ENCODE measurements around the gene TRERF1.
"Not testable (repeated sequence)": the region's sequence is repeated elsewhere in the genome, so short reads cannot be mapped to it uniquely, and the experiment has no call there.

TRERF1 gene

GRCh38 chr6:42448927-42449659, 2.6 kb downstream of the TRERF1 start:
- peak; percentile 28 for DNase-seq

DNA sequence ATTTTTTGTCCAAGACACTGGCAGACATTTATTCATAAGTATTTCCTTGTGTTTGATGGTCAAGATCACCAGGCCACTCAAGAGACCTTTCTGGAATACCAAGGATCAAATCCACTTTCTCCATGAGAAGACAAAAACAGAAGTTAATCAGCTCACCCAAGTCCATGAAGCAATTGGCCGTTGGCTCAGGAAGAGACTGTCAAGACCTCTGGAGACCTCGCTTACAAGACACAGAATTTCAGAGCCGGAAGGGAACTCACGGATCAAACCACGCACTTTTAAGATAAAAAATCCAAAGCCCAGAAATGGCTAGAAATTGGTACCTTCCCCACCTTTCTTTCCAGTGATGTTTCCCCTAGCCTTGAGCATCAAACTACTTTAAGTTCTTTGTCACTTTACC, 3.3 kb downstream of the TRERF1 start:
- DNase-seq = no peak

GRCh38 chr6:42446996-42447395, 4.7 kb downstream of the TRERF1 start:
- DNase-seq = no peak

DNA sequence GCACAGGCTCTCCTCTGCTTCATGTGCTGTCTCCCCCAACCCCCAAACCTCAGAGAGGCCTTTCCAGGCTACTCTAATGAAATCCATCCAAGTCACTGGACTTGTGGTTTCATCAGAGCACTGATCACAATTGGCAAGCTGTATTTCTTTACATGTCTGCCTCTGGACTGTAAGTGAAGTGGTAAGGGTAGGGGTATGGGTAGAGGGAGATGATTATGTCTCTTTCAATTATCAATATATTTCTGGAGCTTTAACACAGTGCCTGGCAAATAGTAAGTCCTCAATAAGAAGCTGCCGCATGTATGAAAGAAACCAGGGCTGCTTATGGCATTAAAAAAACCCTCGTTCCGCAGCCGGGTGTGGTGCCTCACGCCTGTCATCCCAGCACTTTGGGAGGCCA, 5.4 kb downstream of the TRERF1 start:
- DNase-seq = no peak

DNA sequence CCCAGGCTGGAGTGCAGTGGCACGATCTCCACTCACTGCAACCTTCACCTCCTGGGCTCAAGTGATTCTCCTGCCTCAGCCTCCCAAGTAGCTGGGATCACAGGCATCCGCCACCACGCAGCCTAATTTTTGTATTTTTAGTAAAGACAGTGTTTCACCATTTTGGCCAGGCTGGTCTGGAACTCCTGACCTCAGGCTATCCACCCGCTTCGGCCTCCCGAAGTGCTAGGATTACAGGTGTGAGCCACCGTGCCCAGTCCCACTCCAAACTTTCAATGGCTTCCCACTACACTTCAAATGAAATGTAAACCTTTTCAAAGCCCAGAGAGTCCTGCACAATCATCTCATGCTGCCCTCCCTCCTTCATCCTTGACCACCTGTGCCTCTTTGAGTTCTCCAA, 5.8 kb downstream of the TRERF1 start:
- DNase-seq = not testable (repeated sequence)

- DNase-seq = no peak
Observed at GRCh38 chr6:42443312-42444060, 8.2 kb downstream of the TRERF1 start.

DNA sequence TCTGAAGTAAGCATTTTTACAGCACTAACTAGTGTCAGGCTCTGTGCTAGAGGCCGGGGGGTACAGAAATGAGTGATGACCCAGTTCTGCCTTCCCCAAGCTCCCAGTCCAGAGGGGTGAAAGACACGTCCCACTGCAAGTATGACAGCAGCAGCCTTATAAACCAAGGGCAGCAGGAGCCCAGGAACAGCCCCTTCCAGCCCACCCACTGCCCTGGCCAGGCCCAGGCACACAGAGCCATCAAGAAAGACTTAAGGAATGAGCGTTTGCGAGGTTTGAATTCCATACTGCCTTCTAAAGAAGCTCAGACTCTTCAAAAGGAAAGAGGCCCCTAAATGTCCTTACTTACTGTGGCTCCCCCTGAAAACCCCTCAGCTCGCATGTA, 10.0 kb downstream of the TRERF1 start:
- no peak for DNase-seq

- DNase-seq = no peak
Observed at GRCh38 chr6:42440778-42441696, 10.7 kb downstream of the TRERF1 start.

GRCh38 chr6:42440027-42440426, 11.7 kb downstream of the TRERF1 start:
- DNase-seq = no peak

DNA sequence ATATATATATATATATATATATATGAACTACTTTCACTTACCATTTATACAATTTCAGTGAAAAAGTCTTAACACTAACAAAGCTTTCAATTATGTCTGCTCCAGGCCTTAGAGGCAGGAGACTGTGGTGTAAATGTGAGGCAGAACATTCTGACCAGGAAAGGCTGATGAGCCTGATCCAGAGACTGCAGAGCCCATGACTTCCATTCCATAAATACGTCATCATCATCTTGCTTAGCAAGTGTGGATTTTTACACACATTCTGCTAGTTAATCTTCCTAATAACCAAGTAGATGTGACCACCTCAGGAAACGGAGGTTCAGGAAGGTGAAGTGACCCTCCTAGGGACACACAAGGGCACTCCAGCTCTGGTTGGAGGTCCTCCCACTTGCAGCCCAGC, 14.9 kb downstream of the TRERF1 start:
- DNase-seq = no peak

- no peak for DNase-seq
Observed at GRCh38 chr6:42434237-42434636, 17.5 kb downstream of the TRERF1 start.

- no peak for DNase-seq
Observed at GRCh38 chr6:42433409-42433808, 18.3 kb downstream of the TRERF1 start.

DNA sequence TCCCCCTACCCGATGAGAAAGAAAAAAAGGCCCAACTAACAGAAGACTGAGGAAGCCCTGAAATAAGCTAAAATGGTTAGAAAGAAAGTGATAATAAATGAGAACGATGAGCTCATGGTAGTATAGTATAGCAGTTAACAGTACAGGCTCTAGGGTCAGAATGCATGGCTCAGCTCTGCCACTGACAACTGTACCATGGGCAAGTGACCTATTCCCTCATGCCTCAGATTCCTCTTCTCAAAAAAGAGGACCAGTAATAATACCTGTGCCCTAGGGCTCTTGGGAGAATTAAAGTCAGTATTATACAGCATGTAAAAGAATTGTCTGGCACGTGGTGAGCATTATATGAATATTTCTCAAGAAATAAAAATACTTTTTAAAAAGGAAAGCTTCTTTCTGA, 19.8 kb downstream of the TRERF1 start:
- DNase-seq = no peak

DNA sequence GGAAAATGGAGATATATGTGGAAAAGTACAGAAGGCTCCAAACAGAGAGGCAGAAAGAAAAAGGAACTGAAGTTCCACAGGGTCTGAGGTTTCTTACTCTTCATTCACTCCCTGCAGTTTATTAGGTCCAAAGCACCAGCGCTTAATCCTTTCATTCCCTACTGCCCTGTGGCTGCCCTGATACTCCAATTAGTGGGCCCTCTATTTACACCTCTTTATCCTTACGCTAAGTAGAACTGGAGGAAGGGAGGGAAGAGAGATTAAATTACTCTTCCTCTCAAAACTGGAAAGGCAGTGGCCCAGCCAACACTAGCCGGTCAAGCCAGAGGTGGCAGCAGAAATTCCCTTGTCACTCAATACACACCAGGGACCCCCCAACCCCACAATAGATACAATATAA, 20.4 kb downstream of the TRERF1 start:
- DNase-seq = no peak

- DNase-seq = no peak
Observed at GRCh38 chr6:42429836-42430235, 21.9 kb downstream of the TRERF1 start.

DNA sequence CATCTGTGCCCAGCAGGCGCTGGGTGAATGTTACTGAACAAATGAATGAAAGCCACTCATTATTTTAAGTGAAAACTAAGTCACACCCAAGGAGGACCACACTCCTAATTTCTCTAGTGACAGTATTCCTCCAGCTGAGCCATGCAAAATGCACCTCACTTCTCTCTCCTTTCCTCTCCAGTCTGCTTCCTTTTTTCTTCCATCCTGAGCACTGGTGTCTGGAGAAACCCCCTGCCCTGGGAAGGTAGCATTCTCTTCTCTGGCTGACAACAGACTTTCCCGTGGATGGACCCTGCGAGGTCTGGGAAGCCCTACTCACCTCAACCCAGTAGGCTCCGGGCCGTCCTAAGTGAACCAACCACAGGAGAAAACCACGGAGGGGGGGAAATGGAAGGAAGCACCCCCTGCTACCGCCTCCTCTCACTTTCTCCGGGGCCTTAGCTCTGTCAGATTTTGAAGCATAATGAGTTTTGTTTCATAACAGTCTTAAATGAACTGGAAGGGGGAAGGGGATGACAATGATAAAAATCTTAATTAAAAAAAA, 22.6 kb downstream of the TRERF1 start:
- no peak for DNase-seq

GRCh38 chr6:42428326-42429041, 23.2 kb downstream of the TRERF1 start:
- peak; percentile 67 for DNase-seq

DNA sequence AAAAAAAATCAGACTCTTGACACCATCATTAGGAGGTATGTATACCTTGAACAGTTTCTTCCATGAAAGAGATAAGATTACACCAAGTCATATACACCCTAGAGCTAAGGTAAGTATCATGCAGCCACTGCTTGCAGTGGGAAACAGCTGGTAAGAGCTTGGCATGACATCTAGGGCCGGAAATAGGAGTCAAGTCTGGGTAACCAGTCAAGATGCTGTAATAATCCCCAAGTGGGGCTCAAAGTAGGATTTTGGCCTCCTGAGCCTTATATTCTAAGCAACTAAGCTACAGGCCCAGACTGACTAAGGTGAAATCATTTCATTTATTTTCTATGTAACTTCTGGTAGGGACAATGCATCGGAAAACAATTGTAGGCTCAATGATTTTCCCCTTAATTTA, 23.9 kb downstream of the TRERF1 start:
- DNase-seq = no peak

DNA sequence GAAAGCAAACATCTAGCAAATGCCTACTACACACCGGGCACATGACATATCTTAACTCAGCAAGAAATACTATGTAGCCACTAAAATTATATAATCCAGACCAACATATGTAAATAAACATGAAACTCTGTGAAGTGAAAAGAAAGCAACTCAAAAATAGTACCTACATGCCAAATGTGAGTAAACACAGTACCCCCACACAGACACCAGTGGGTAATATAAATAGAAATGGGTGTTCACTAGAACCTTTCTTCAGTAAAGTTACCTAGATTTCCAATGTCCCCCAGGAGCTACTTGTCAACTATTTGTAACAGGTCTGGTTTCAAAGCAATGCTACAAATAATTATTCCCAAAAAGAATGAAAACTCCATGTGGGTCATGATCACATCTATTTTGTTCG, 25.5 kb downstream of the TRERF1 start:
- no peak for DNase-seq

DNA sequence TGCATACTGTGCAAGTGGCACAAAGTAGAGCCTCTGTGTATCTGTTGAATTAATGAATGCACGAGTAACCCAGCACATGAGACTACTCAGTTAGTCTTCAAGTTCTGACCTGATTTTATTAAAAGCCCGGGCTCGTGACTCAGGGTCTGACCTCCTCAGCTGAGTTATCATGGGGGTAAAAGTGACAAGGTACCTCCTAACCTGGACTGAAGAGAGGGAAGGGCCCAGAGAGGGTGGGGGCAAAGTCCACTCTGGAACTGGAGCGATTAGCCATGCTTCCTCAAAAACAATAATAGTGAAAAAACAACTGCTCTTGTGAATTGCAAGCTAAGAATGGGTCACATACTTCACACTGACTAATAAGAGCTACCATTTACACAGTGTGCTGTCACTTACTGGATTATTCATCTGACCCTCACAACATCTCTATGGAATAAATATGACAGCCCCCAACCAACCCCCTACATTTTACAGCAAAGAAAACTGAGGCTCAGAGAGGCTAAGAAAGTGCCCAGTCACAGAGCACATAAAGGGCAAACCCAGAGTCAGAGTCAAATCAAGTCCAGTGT, 26.7 kb downstream of the TRERF1 start:
- DNase-seq = no peak

GRCh38 chr6:42423244-42423643, 28.5 kb downstream of the TRERF1 start:
- DNase-seq = no peak

DNA sequence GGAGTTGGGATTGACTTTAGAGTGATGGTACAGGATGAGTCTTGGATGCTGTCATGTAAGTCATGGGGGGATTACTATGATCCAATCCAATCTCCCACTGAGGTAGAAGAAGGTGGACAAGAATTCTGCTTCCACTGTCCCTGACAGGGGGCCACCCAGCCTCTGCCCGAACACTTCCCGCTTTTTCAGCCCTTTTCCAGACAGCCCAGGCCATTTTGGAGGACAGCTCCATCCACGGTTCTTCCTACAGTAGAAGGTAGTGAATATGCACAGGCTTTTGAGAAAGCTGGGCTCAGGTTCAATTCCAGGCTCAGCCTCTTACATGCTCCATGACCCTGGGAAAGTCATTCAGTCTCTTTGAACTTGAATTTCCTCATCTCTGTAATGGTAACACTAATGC, 31.0 kb downstream of the TRERF1 start:
- DNase-seq = no peak

All from CD4-positive, alpha-beta T cell treated with Interleukin-21 for 1 hour (primary cell).